Stimulated activated CD4-positive, alpha-beta T cell treated with anti-CD3 and anti-CD28 coated beads, TNF-alpha, amount 100 ng/mL, for 4 hours (primary cell): ENCODE measurements around the gene SPDYE6.
"Not testable (repeated sequence)": the region's sequence is repeated elsewhere in the genome, so short reads cannot be mapped to it uniquely, and the experiment has no call there.

Source experiments
- DNase-seq, 3 experiments: peaks; one replicate each; pipeline ENCODE4 v3.0.0-alpha.2; 2020; ENCODE audit warnings: low read depth in 3 of 3

Gene SPDYE6

GRCh38 chr7:102356344-102356743, at the start of gene SPDYE6:
TSS of gene SPDYE6 (minus strand) at chr7:102356444. CDS start at chr7:102356023, 421 bp downstream.
- not testable (repeated sequence) for DNase-seq

- not testable (repeated sequence) for DNase-seq
Observed at GRCh38 chr7:102404862-102405188, 48.6 kb upstream of the SPDYE6 start.

- no peak for DNase-seq
Observed at GRCh38 chr7:102404005-102404861, 48.0 kb upstream of the SPDYE6 start.

GRCh38 chr7:102403563-102403962, 47.3 kb upstream of the SPDYE6 start:
- no peak for DNase-seq

GRCh38 chr7:102400360-102400759, 44.1 kb upstream of the SPDYE6 start:
- no peak for DNase-seq

- DNase-seq, result no peak
Observed at GRCh38 chr7:102398543-102398942, 42.3 kb upstream of the SPDYE6 start.

- DNase-seq, result no peak
Observed at GRCh38 chr7:102396710-102397019, 40.4 kb upstream of the SPDYE6 start.

GRCh38 chr7:102395873-102396709, 39.8 kb upstream of the SPDYE6 start, which contains the start of gene PRKRIP1:
TSS of gene PRKRIP1 (plus strand) at chr7:102396363. CDS start at chr7:102396412, 49 bp downstream.
- DNase-seq, result peak; percentile 52 to 77 (median 69)

GRCh38 chr7:102395592-102395872, 39.3 kb upstream of the SPDYE6 start:
- no peak for DNase-seq

- DNase-seq, result no peak
Observed at GRCh38 chr7:102393467-102393866, 37.2 kb upstream of the SPDYE6 start.

- no peak for DNase-seq
Observed at GRCh38 chr7:102392330-102392729, 36.1 kb upstream of the SPDYE6 start.

- DNase-seq, result peak; percentile 31 to 51 (median 44)
Observed at GRCh38 chr7:102390697-102391484, 34.6 kb upstream of the SPDYE6 start.

GRCh38 chr7:102389810-102390209, 33.6 kb upstream of the SPDYE6 start:
- DNase-seq, result no peak

GRCh38 chr7:102387064-102387463, 30.8 kb upstream of the SPDYE6 start:
- DNase-seq, result no peak

GRCh38 chr7:102381696-102382425, 25.6 kb upstream of the SPDYE6 start:
- not testable (repeated sequence) for DNase-seq

- DNase-seq, result not testable (repeated sequence)
Observed at GRCh38 chr7:102380837-102381236, 24.6 kb upstream of the SPDYE6 start.

GRCh38 chr7:102376964-102377466, 20.8 kb upstream of the SPDYE6 start:
- DNase-seq, result no peak

GRCh38 chr7:102372796-102373195, 16.6 kb upstream of the SPDYE6 start:
- DNase-seq, result not testable (repeated sequence)

GRCh38 chr7:102370038-102370437, 13.8 kb upstream of the SPDYE6 start:
- DNase-seq, result not testable (repeated sequence)

GRCh38 chr7:102365390-102365789, 9.1 kb upstream of the SPDYE6 start:
- DNase-seq, result not testable (repeated sequence)

GRCh38 chr7:102364394-102364886, 8.2 kb upstream of the SPDYE6 start:
- not testable (repeated sequence) for DNase-seq
